HG02642 (cell line): ENCODE data around the gene MAP2K2.
"Not testable (repeated sequence)": the region's sequence is repeated elsewhere in the genome, so short reads cannot be mapped to it uniquely, and the experiment has no call there.

Source experiments
- ATAC-seq: cut with Tn5 transposase; IDR thresholded peaks from one replicate; pipeline ENCODE4 v1.9.1; 2021; ENCODE audit warnings: mild to moderate bottlenecking; ENCODE audit not compliant: unreplicated experiment, poor library complexity

Gene MAP2K2

DNA sequence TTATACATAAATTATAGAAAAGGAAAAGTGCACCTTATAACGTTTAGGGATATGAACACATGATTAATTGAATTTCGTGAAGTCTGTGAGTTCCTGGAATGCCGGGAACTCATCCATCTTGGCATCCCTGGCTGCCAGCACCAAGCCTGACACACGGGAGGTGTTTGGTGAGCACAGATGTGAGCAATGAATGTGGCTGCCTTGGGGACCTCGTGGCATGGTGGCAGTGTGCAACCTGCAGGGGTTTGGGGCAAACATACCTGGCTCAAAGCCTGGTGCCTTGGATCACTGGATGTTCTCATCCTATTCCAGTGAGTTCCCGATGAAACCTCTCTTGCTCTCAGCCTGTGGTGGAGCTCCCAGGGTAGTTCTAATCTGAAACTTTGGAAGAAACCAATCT, 10.4 kb upstream of the MAP2K2 start:
- ATAC-seq: no peak

DNA sequence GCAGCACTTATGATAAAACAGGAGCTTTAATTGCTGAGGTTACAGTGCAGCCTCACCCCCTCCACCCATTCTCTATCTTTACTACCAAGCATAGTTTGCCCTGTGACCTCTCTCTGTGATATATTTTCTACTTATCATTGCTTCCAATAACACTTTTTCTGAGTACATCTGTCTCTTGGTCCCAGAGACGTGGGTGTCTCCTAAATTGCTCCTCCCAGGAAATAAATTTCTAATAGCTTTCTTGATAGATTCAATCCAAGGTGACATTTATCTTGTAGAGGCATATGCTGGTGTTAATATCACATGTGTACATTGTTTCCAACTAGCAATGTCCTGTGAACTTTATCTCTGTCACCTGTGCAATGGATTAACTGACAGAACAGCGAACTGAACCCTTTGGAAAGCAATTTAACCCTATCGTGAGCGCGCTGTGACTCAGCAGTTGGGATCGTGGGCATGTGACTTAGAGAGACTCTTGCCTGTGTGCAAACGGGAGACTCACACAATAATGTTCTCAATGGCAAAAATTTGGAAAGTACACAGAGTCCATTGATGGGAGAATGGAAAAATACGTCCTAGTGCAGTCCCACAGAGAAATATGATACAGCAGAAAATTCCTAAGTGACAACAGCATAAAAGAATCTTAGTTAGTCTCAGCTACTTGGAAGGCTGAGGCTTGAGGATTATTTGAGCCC, 7.0 kb upstream of the MAP2K2 start:
- ATAC-seq: no peak

DNA sequence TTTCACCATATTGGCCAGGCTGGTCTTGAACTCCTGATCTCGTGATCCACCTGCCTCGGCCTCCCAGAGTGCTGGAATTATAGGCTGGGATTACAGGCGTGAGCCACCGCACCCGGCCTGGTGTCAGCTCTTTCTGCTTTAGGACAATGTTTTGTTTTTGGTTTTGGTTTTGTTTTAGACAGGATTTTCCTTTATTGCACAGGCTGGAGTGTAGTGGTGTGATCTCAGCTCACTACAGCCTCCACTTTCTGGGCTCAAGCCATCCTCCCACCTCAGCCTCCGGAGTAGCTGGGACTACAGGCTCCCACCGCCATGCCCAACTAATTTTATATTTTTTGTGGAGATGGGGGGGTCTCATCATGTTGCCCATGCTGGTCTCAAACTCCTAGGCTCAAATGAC, 5.1 kb upstream of the MAP2K2 start:
- ATAC-seq: not testable (repeated sequence)

DNA sequence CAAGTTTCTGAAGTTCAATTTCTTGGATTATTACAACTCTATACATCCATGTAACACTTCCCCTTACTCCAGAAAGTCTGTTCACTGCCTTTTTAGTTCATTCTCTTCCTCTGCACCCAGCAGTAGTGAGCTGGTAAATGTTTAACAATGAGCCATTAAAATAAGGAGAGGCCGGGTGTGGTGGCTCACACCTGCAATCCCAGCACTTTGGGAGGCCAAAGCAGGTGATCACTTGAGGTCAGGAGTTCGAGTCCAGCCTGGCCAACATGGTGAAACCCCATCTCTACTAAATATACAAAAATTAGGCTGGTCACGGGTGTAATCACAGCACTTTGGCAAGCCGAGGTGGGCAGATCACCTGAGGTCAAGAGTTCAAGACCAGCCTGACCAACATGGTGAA, 3.4 kb upstream of the MAP2K2 start:
- ATAC-seq: not testable (repeated sequence)

DNA sequence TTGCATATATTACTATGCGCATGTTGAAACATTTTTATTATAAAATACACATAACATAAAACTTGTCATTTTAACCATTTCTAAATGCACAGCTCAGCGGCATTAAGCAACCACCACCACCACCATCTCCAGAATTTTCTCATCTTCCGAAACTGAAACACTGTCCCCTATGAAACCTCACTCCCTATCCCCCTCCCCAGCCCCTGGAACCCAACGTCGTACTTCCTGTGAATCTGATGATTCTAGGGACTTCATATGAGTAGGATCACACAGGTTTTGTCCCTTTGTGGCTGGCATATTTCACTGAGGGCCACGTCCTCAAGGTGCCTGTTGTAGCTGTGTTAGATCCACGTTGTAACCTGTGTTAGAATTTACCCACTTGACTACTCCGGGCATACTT, 716 bp upstream of the MAP2K2 start:
- ATAC-seq: no peak

DNA sequence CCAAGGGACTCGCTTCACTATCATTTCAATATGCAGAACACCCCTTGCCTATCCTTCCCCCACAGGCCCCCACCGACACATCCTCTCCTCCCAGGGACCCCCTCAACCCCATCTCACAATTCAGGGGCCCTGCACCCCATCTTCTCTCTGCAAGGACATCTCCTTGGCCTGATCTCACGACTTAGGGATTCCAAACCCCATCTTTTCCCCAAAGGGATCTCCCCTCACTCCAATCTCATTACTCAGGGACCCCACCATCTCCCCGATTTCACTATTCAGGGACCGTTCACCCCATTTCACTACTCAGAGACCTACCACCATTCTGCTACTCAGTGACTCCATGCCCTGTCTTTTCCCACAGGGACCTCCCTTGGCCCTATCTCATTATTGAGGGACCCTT, 1.4 kb downstream of the MAP2K2 start:
- no peak for ATAC-seq

DNA sequence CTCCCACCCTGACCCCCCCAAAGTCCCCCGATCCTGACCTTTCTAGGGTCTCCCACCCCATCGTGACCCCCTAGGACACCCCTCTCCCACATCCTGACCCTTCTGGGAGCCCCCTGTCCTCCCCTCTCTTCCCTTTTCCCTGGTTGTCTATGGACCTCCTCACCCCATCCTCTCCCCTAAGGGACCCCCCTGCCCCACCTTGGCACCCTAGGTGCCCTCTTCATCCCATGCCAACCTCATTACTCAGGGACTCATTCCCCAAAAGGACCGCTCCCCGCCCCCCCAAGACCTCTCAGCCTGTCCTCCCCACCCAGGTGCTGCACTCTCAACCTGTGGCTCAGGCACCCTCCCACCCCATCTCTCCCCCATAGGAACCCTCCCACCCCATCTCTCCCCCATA, 2.1 kb downstream of the MAP2K2 start:
- ATAC-seq: no peak

DNA sequence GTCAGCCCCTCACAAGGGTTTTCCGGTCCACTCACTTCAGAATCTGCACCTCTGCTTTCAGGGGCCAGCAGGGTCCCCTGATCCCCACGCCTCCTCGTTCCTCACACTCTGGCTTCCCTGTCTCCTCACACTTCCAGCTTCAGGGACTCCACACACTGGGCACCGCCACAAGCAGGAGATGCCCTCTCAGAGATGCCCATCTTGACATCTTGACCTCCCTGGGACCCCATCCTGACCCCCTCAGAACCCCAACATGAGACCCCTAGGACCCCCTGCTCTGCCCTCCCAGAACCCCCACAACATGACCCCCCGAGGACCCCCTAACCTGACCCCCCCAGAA, 2.7 kb downstream of the MAP2K2 start:
- no peak for ATAC-seq

DNA sequence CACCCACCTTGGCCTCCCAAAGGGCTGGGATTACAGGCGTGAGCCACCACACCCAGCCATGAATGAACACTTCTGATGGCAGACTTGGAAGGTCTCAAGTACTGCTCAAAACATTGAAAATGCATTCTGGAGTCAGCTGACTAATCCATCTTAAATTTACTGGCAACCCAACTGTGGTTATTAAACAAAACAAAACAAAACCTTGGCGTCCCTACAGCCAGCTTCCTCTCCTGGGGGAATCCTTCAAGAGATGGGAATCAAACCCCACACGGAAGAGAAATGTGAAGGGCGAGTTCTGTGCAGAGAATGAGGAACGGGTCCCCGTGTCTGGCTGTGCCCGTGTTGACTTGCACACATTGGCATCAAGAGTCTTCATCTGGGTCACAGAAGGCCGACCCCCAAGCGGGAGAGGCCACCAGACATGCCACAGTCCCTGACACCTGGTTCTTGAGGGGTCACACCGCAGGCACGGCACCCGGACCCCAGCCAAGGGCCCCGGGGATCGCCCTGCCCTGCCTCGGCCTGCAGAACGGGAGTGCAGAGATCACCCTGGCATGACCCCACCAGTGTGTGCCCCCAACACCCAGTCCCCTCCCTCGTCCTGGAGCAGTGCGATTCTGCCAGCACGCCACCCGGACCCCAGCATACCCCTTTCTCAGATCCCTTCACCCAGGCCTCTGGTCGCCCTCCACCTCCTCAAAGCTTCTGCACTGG, 3.2 kb downstream of the MAP2K2 start:
- no peak for ATAC-seq

DNA sequence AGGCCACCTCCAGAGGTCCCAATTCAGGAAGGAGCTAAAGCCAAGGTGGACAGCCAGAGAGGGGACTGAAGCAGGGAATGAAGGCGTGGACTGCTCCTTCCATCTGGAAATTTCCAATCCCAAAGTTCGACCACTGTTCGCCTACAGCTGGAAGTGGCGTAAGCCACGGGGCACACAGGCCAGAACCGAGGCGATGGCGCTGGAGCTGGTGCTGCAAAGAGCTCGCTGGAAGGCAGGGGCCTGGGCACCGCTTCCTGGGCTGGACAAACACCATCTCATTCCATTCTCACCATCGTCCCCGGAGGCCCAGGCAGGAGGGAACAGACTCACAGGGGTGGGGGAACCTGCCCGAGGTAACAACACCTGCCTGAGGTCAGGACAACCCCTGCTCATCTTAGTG, 4.2 kb downstream of the MAP2K2 start:
- ATAC-seq: no peak

DNA sequence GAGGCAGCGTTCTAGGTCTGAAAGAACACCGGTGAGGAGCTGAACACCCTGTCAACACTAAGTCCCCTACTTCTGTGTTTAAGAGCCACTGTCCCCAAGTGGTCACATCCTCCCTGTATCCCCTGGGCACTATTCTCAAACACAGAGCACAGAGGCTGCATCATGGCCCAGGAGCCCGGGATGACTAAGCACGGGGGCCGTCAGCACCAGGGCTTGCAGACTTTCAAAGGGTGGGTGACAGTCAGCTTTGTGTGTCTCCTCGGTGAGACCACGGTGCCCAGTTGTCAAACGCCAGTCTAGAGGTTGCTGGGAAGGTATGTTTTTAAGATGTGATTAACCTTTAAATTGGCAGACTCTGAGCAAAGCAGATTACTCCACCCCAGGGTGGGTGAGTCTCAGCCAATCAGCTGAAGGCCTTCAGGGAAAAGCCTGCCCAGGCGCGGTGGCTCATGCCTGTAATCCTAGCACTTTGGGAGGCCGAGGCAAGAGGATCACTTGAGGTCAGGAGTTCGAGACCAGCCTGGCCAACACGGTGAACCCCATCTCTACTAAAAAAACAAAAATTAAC, 8.0 kb downstream of the MAP2K2 start:
- ATAC-seq: no peak

DNA sequence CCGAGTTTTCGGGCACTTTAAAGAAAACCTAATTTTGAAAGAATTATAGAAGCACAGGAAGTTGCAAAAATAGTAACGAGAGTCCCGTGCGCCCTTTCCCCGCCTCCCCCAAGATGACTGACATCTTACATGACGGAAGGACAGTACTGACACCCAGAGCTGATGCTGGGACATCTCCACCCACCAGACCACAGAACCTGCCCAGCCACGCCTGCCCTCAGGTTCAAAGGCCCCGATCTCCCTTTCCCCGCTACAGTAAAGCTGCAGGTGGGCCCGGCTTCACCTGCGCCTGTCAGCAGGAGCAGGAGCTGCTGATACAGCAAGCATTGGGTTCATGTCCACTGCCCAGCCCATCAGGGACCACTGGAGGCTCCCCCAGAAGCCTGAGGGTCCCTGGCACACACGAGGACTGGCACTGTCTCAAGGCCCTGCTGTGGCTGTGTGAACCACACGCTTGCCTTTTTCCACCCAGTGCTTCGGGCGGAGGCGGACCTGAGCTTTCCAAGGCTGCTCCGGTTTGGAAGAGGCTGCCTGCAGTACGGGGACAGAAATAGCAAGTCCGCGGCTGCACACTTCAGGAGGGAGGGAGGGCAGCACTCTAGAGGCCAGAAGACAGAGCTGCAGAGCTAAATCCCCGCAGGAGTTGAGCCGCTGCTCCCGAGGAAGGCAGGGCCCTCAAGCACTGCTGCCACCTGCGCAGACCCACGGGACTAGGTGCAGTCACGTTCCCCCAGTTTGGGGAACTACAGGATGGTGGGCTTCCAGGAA, 8.7 kb downstream of the MAP2K2 start:
- ATAC-seq: peak; percentile 63

DNA sequence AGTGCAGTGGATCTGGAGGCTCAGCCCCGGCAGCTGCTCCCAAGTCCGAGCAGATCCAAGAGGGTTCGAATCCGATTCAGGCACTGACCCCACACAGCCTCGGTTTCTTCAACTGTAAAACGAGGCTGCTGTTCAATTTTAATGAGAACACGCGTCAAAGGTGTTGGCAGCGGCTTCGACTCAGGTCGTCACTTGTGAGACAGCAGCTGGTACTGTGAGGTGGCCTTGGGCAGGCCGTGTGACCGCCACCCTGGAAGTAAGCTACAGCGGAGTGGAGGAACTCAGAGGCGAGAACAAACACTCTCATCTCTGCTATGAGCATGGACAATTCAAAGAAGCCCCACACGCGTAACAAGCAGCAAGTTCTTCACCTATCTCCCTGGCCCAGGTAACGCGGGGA, 9.7 kb downstream of the MAP2K2 start:
- no peak for ATAC-seq

DNA sequence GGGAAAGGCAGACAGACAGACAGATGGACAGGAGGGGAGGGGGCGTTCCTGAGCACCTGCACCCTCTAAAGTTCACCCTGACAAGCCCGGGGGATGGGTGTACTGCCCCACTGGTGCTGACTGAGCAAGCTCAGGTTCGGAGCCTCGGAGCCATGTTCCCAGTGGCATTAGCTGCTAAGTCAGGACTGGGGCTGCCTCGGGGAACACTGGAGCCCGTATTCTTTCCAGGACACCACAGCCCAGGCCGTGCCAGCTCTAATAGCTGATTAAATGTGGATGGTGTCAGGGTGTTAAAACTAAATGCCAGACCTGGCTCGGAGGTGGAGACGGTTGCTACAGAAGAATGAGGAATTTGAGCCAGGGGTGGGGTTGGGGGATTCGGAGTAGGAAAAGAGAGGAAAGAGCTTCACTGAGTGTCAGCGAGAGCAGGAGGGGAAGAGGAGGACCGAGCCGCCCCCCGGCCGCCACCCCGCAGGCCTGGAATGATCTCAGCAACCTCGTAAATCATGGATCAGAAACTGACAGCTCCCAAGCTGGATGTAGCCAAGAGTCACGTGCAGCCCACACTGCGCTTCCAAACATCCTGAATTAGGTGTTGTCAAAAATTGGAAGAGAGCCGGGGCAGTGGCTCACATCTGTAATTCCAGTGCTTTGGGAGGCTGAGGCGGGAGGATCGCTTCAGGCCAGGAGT, 10.4 kb downstream of the MAP2K2 start:
- no peak for ATAC-seq

DNA sequence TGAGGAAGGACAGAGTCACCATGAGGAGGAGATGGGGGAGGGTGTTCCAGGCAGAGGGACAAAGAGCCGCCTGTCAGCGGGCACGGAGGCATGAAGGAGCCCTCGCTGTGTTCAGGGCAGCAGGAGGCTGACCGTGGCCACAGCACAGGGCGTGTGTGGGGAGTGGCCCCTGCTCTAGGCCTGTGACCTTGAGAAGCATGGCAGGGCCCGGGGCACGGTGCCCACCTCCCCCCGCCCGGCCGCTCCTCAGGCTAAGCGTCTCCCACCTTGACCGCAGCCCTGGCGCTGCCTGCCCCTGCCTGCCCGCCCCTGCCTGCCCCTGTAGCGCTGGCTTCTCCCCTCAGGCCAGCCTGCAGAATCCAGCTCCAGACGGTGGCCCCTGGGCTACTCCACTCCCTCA, 11.6 kb downstream of the MAP2K2 start:
- ATAC-seq: no peak

DNA sequence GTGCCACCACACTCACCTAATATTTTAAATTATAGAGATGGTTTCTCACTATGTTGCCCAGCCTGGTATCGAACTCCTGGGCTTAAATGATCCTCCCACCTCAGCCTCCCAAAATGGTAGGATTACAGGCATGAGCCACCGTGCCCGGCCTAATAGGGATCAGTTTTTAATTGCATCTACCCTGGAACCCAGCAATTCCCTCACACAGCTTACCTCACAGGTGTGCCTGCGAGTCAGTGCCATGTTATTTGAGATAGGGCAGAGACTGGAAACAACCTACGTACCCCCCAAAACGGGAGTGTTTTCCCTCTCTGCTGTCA, 14.3 kb downstream of the MAP2K2 start:
- ATAC-seq: no peak

DNA sequence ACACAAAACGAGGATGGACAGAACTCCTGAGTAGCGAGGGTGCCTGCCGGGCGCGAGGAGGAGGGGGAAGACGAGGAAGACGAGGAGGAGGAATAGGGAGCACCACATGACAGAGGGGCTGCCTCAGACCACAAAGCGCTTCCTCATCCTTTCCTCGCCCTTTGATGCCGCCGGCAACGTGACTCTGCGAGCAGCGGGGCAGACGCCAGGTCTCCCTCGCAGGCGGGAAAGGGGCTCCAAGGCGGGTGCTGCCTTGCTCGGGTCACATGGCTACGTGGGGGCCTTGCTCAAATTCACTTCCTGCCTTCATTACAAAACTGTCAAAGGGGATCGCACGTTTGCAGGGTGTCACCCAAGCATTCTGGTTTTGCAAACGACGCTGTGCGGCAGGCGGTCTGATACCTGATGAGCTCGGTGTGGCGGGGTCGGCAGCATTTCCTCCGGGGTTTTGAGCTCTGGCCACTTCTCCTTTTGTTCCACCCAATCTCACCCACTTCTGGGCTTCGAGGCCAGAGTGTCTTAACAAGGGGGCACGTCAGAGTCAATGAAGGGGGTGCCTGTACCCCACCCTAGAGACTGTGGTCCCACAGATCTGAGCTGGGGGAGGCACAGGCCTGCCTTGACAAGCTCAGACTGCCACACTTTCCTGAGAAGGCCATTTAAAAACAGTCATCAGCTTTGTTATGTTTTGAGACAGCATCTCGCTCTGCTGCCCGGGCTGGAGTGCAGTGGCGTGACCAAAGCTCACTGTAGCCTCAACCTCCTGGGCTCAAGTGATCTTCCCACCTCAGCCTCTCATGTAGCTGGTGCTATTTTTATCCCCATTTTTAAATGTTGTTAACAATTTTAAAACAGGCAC, 14.9 kb downstream of the MAP2K2 start:
- ATAC-seq: peak; percentile 60

DNA sequence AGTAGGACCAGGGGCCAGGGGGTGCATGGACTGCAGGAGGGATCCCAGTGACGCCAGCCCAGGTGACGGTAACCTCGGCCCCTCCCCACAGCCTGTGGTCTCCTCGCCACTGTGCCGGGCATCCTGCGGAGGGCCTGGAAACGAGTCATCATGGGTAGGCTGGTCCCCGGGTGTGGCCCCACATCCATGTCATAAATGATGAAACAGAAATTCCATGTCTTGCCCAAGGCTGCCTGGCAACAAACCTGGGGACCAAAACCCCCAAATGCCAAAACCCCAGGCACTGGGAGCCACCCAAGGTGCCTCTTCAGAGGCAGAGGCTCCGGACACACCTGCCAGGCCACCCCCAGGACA, 20.9 kb downstream of the MAP2K2 start:
- no peak for ATAC-seq

DNA sequence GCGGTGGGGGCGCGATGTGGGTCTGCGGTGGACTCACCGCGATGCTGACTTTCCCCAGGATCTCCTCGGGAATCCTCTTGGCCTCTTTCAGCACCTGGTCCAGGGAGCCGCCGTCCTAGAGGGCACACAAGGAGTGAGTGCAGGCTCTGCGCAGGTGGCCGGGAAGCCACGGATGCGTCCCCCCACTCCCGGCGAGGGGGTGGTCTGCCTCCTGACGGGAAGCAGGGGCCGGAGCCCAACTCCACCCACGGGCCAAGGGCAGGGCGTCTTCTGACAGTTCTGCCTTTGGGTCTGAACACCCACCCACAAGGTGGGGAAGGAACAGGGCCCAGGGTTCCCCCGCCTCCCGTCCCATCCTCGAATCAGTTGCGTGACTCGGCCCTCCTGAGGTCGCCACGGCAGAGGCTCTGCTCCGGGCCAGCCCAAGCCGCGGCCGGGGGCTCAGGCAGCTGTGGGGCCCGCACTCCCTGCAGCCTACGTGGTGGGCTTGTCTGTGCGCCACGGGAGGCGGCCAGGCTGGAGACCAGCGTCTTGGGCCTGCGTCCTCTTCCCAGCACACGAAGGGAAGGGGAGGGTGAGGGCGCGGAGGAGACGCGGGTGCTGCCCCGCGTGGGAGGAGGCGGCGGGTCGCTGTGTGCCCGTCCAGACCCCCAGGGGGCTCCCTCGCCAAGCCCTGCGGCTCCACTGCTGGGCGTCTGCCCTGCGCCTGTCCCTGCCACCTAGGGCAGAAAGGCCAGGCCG, 21.4 kb downstream of the MAP2K2 start:
- ATAC-seq: no peak

DNA sequence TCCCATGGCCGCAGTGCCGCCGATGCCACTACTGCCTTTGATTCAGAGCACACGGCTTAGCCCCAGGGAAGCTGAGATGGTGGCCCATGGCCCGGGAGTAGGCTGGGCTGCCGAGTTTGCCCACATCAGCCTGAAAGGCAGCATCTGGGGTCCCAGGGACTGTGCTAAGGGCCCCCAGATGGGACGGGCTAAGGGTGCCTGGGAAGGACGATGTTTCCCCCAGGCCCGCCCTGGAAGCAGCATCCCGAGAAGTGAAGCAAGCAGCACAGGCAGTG, 22.5 kb downstream of the MAP2K2 start:
- ATAC-seq: no peak
